IMR-90 (cell line): ENCODE results near the gene ARRB1. TPM values are rescaled to one million over a fixed set of nuclear protein-coding genes. Genes with fewer than 3 reads are reported as not detected.

Experiments used
- ATAC-seq: fragments of 200-7000 bp; cut with Tn5 transposase; 2 replicates; pipeline ENCODE4 v1.9.1; 2020; ENCODE audit warnings: low read depth, mild to moderate bottlenecking, moderate library complexity
- BruUV-seq: library from RNA; stranded (reverse); fragments of 400-500 nt; replicated peaks from 2 replicates; lab custom pipeline; 2021; lab: Mats Ljungman, UMichigan
- CTCF ChIA-PET: fragments of 300-600 bp; formaldehyde crosslinking; extraction: SDS; loops from one replicate; lab custom pipeline; 2021; ENCODE audit warnings: antibody characterized with exemption; lab: Yijun Ruan, JAX
- POLR2A ChIA-PET: fragments of 300-600 bp; sonication (Branson Sonifier 250); formaldehyde crosslinking; loops from one replicate; lab custom pipeline; 2022; ENCODE audit warnings: antibody characterized with exemption; ENCODE audit not compliant: unreplicated experiment; lab: Charles Lee
- DNase-seq: peaks from one replicate; pipeline ENCODE4 v3.0.0; 2013
- H2AFZ ChIP-seq: replicated peaks from 2 replicates; pipeline ENCODE3; 2013; ENCODE audit warnings: low read length, mild to moderate bottlenecking; ENCODE audit not compliant: poor library complexity
- H2AK5ac ChIP-seq: 2 replicates; pipeline ENCODE4 v1.6.1; 2013; ENCODE audit warnings: low read depth, low read length, inconsistent platforms
- H2AK9ac ChIP-seq: replicated peaks from 2 replicates; pipeline ENCODE3; 2013; ENCODE audit warnings: mild to moderate bottlenecking, low read depth, low read length, moderate library complexity; ENCODE audit not compliant: poor library complexity
- H2BK120ac ChIP-seq: 2 replicates; pipeline ENCODE4 v1.6.1; 2013; ENCODE audit warnings: low read depth, low read length, inconsistent platforms
- H2BK15ac ChIP-seq: 3 replicates; pipeline ENCODE4 v1.6.1; 2013; ENCODE audit warnings: low read depth, low read length, inconsistent platforms
- H2BK20ac ChIP-seq: 2 replicates; pipeline ENCODE4 v1.6.1; 2013; ENCODE audit warnings: low read depth, mild to moderate bottlenecking, inconsistent platforms, low read length, moderate library complexity
- H2BK5ac ChIP-seq: 2 replicates; pipeline ENCODE4 v1.6.1; 2013; ENCODE audit warnings: mild to moderate bottlenecking, low read depth, low read length, inconsistent platforms; ENCODE audit not compliant: poor library complexity, severe bottlenecking
- H3K14ac ChIP-seq: replicated peaks from 2 replicates; pipeline ENCODE4 v1.6.1; 2013; ENCODE audit warnings: low read depth, low read length, inconsistent platforms
- H3K18ac ChIP-seq: 2 replicates; pipeline ENCODE4 v1.6.1; 2013; ENCODE audit warnings: low read depth, low read length, control low read depth
- H3K23ac ChIP-seq: 2 replicates; pipeline ENCODE4 v1.6.1; 2013; ENCODE audit warnings: low read depth, low read length, inconsistent platforms
- H3K27ac ChIP-seq: 2 replicates; pipeline ENCODE4 v1.5.1; 2013; ENCODE audit warnings: mild to moderate bottlenecking, control low read depth, low read length; ENCODE audit not compliant: insufficient read depth
- H3K27me3 ChIP-seq: 2 replicates; pipeline ENCODE4 v1.6.1; 2013; ENCODE audit warnings: low read length; ENCODE audit not compliant: control insufficient read depth, insufficient read depth
- H3K36me3 ChIP-seq: 2 replicates; pipeline ENCODE4 v1.6.1; 2013; ENCODE audit warnings: low read length, mixed read lengths; ENCODE audit not compliant: control insufficient read depth, insufficient read depth
- H3K4ac ChIP-seq: 2 replicates; pipeline ENCODE4 v1.6.1; 2013; ENCODE audit warnings: low read depth, low read length, inconsistent platforms
- H3K4me1 ChIP-seq: 2 replicates; pipeline ENCODE4 v1.6.1; 2013; ENCODE audit warnings: low read length, mixed read lengths; ENCODE audit not compliant: control insufficient read depth, insufficient read depth
- H3K4me2 ChIP-seq: 2 replicates; pipeline ENCODE4 v1.6.1; 2013; ENCODE audit warnings: low read depth, mild to moderate bottlenecking, control low read depth, low read length, moderate library complexity
- H3K4me3 ChIP-seq: 2 replicates; pipeline ENCODE4 v1.5.1; 2013; ENCODE audit warnings: low read depth, mild to moderate bottlenecking, control low read depth, low read length, moderate library complexity; ENCODE audit not compliant: insufficient read depth
- H3K56ac ChIP-seq: 2 replicates; pipeline ENCODE4 v1.6.1; 2013; ENCODE audit warnings: low read length, inconsistent platforms; ENCODE audit not compliant: insufficient read depth; ENCODE audit errors: extremely low read depth
- H3K79me1 ChIP-seq, 2 experiments: 2 replicates each; pipeline ENCODE4 v1.6.1; 2013; ENCODE audit warnings: low read length in 2 of 2, inconsistent platforms in 1 of 2, low read depth in 1 of 2
- H3K9ac ChIP-seq: 2 replicates; pipeline ENCODE4 v1.6.1; 2013; ENCODE audit warnings: low read depth, low read length, control low read depth
- H3K9me1 ChIP-seq: 2 replicates; pipeline ENCODE4 v1.6.1; 2013; ENCODE audit warnings: low read length, inconsistent platforms; ENCODE audit not compliant: insufficient read depth
- H3K9me3 ChIP-seq: 2 replicates; pipeline ENCODE4 v1.6.1; 2013; ENCODE audit warnings: low read length; ENCODE audit not compliant: control insufficient read depth, insufficient read depth
- H4K20me1 ChIP-seq: 2 replicates; pipeline ENCODE4 v1.6.1; 2013; ENCODE audit warnings: low read length, inconsistent platforms; ENCODE audit not compliant: insufficient read depth
- H4K5ac ChIP-seq: 2 replicates; pipeline ENCODE4 v1.6.1; 2013; ENCODE audit warnings: mild to moderate bottlenecking, low read depth, low read length, control low read depth
- H4K8ac ChIP-seq, 2 experiments: 2 replicates each; pipeline ENCODE4 v1.6.1; 2013; ENCODE audit warnings: low read depth in 2 of 2, low read length in 2 of 2, control low read depth in 1 of 2, inconsistent platforms in 1 of 2
- H4K91ac ChIP-seq: 2 replicates; pipeline ENCODE4 v1.6.1; 2013; ENCODE audit warnings: low read depth, low read length, inconsistent platforms; ENCODE audit not compliant: insufficient read depth
- BHLHE40 ChIP-seq: fragments of 150-350 bp; IDR thresholded peaks from 2 replicates; pipeline ENCODE4 v1.6.1; 2016; ENCODE audit warnings: mild to moderate bottlenecking, low read depth, low read length
- MAZ ChIP-seq: IDR thresholded peaks from 2 replicates; pipeline ENCODE4 v1.6.1; 2012; ENCODE audit warnings: low read depth, mild to moderate bottlenecking, low read length, improper control_type of control experiment, moderate library complexity, borderline replicate concordance
- MXI1 ChIP-seq: IDR thresholded peaks from 2 replicates; pipeline ENCODE4 v1.6.1; 2012; ENCODE audit warnings: low read depth, mild to moderate bottlenecking, low read length, moderate library complexity, borderline replicate concordance
- WGBS, 2 experiments: methylation state at CpG; one replicate each; pipeline versions ENCODE4 v1.1.5 to v1.1.7; 2013; ENCODE audit warnings: missing lambda C conversion rate in 2 of 2; ENCODE audit not compliant: insufficient read length in 1 of 2; ENCODE audit errors: extremely low coverage in 2 of 2; 5-methylcytosine and 5-hydroxymethylcytosine counted together
- dilution Hi-C: fragments of 300-500 bp; cut with HindIII; formaldehyde crosslinking; loops from one replicate; pipeline ENCODE4 v1.14.3; 2018; ENCODE audit warnings: low sequenced_read_pairs; ENCODE audit not compliant: unreplicated experiment
- in situ Hi-C: fragments of 300-500 bp; cut with MboI; formaldehyde crosslinking; loops from 3 replicates; pipeline ENCODE4 v1.14.3; 2019; ENCODE audit warnings: low sequenced_read_pairs, inconsistent platforms, mixed read lengths
- intact Hi-C: fragments of 100-400 bp; cut with micrococcal nuclease; formaldehyde crosslinking; loops from 2 replicates; pipeline ENCODE4 v1.10.0; 2022
- polyA plus RNA-seq, 3 experiments: library from polyadenylated mRNA; depleted of rRNA; stranded (reverse); fragments of >200 nt; gene quantifications; 2 replicates each; pipeline ENCODE4 v1.2.3, GENCODE V29; 2012; ENCODE audit warnings: low replicate concordance in 1 of 3
- total RNA-seq: library from RNA; depleted of rRNA; stranded (reverse); fragments of >200 nt; gene quantifications from 2 replicates; pipeline ENCODE4 v1.2.3, GENCODE V29; 2012

The ARRB1 gene
- total and polyA plus RNA-seq, 2 of the 4 experiments (the other 2 are of a cell fraction): 11.0 to 17.4 TPM

DNA sequence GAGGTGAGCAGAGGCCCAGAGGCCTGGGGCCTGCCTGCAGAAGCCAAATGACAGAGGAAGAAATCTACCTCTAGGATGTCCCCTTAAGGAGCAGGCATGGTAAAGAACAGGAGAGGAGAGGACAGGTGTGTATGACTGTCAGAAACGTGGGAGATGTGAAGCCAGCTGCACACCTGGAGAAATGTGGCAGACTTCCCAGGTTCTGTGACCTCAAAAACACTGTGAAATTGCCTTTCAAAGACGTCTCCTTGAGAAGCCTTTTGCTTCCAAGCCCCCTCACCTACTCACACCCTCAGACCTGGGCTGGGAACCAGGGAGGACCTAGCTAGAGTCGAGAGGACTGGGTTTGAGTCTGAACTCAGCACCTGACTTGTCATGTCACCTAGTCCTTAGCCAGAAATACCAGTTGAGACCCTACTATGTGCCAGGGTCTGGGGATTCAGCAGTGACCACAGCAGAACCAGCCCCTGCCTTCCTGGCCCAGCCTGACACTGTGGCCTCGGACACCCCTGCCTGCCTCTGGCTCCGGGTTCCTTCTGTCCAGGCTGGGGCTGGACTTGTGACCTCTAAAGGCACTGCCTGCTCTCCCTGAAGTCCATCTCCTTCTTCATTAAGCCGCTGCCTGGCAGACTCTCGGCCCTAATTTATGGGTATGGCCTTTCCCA lies 105.3 kb downstream of the ARRB1 start:
- no TSS peak for BruUV-seq
- Histone ChIP-seq H4K5ac (no peak overlapping the region), H3K18ac (no peak overlapping the region), H3K36me3 (no peaks in the 10 kb centered on the region), H4K8ac (no peak overlapping the region), H3K79me1 (no peaks in the 10 kb centered on the region), H2BK5ac (no peak overlapping the region), H3K27me3 (peaks cover 58% of the 10 kb centered on the region), H3K56ac (no peak overlapping the region), H3K14ac (no peak overlapping the region), H3K9me3 (no peaks in the 10 kb centered on the region), H2BK15ac (no peak overlapping the region), H3K4me3 (no peak overlapping the region), H4K20me1 (no peaks in the 10 kb centered on the region), H3K4ac (no peak overlapping the region), H2BK20ac (no peak overlapping the region), H3K9ac (no peak overlapping the region), H3K23ac (no peak overlapping the region), H2AK9ac (no peak overlapping the region), H3K4me2 (no peak overlapping the region), H2AK5ac (no peak overlapping the region), H3K9me1 (no peaks in the 10 kb centered on the region), H3K4me1 (no peaks in the 10 kb centered on the region), H2BK120ac (no peak overlapping the region), H4K91ac (no peak overlapping the region), H3K27ac (no peak overlapping the region), H2AFZ (no peak overlapping the region)
- no peak for TF ChIP-seq MXI1
- TF ChIP-seq MAZ: no peak
- no peak for TF ChIP-seq BHLHE40
- 17% methylated on average over 2 of the region's 7 CpGs; no CpG with 5 or more reads in 1 of the 2 experiments for WGBS, 2 experiments
- dilution Hi-C loops (no loop called here), intact Hi-C loops (loop anchor here (5.0 kb wide), 1 partner anchor 299 kb away; the partner anchor contains the start of genes SPCS2 and XRRA1), in situ Hi-C loops (loop anchor here (5.0 kb wide), 3 partner anchors 99 to 319 kb away; no protein-coding TSS in a partner anchor)
- ATAC-seq (no peak), DNase-seq (no peak)
- ChIA-PET POLR2A (no interaction called here), CTCF (no interaction called here)
